CD14-positive monocyte (primary cell): Measurements from ENCODE around the gene SH2D1B. TPM values are rescaled to one million over a fixed set of nuclear protein-coding genes. Genes with fewer than 3 reads are reported as not detected.

Source experiments
- DNase-seq, 3 donors: peaks; one replicate each; pipeline ENCODE4 v3.0.0-alpha.2; 2011 to 2022
- H2AFZ ChIP-seq: 2 replicates; pipeline ENCODE4 v1.6.0; 2012; ENCODE audit warnings: mild to moderate bottlenecking, low read depth, low read length, inconsistent platforms; ENCODE audit not compliant: insufficient read depth, poor library complexity, severe bottlenecking
- H3K27ac ChIP-seq, 2 donors: 1 replicate in 1 of 2; 2 replicates in 1 of 2; pipeline ENCODE4 v1.5.1; 2012 to 2013; ENCODE audit warnings: low read length in 2 of 2, control low read depth in 1 of 2, inconsistent platforms in 1 of 2, low read depth in 1 of 2, mild to moderate bottlenecking in 1 of 2
- H3K27me3 ChIP-seq, 2 donors: one replicate each; pipeline versions ENCODE4 v1.6.0 to v1.6.1; 2011 to 2013; ENCODE audit warnings: low read length in 2 of 2; ENCODE audit not compliant: control insufficient read depth in 2 of 2, insufficient read depth in 2 of 2
- H3K36me3 ChIP-seq, 2 donors: replicated peaks in 1 of 2; 1 replicate in 1 of 2; 2 replicates in 1 of 2; pipeline versions ENCODE4 v1.5.1 to v1.6.1; 2012 to 2013; ENCODE audit warnings: low read length in 2 of 2, control low read depth in 1 of 2, inconsistent platforms in 1 of 2, mild to moderate bottlenecking in 1 of 2; ENCODE audit not compliant: insufficient read depth in 2 of 2, control insufficient read depth in 1 of 2
- H3K4me1 ChIP-seq, 2 donors: 1 replicate in 1 of 2; 2 replicates in 1 of 2; pipeline versions ENCODE4 v1.5.1 to v1.6.1; 2012 to 2013; ENCODE audit warnings: low read length in 2 of 2, control low read depth in 1 of 2, inconsistent platforms in 1 of 2, mild to moderate bottlenecking in 1 of 2, moderate library complexity in 1 of 2; ENCODE audit not compliant: insufficient read depth in 2 of 2, control insufficient read depth in 1 of 2
- H3K4me2 ChIP-seq: replicated peaks from 2 replicates; pipeline ENCODE3; 2012; ENCODE audit warnings: low read length, moderate library complexity, mild to moderate bottlenecking; ENCODE audit not compliant: poor library complexity, severe bottlenecking; ENCODE audit errors: extremely low read depth
- H3K4me3 ChIP-seq, 3 experiments: fragments of 200-600 bp in 1 of 3; sonication (generic) in 1 of 3; replicated peaks in 1 of 3; 1 replicate in 2 of 3; 2 replicates in 1 of 3; pipeline ENCODE4 v1.5.1; 2011 to 2013; ENCODE audit warnings: low read length in 3 of 3, mild to moderate bottlenecking in 3 of 3, control low read depth in 2 of 3, low read depth in 2 of 3, inconsistent platforms in 1 of 3, moderate library complexity in 1 of 3
- H3K79me2 ChIP-seq: 2 replicates; pipeline ENCODE4 v1.6.0; 2012; ENCODE audit warnings: mild to moderate bottlenecking, control low read depth, inconsistent platforms, low read length, moderate library complexity; ENCODE audit not compliant: insufficient read depth
- H3K9ac ChIP-seq: 2 replicates; pipeline ENCODE4 v1.6.0; 2017; ENCODE audit warnings: low read length, mild to moderate bottlenecking; ENCODE audit not compliant: insufficient read depth, poor library complexity, severe bottlenecking
- H3K9me3 ChIP-seq, 2 donors: replicated peaks in 1 of 2; 1 replicate in 1 of 2; 2 replicates in 1 of 2; pipeline versions ENCODE4 v1.5.1 to v1.6.1; 2012 to 2013; ENCODE audit warnings: low read length in 2 of 2, control low read depth in 1 of 2; ENCODE audit not compliant: control insufficient read depth in 1 of 2, insufficient read depth in 1 of 2
- H4K20me1 ChIP-seq: 2 replicates; pipeline ENCODE4 v1.6.0; 2012; ENCODE audit warnings: mild to moderate bottlenecking, low read length, control low read depth, moderate library complexity; ENCODE audit not compliant: insufficient read depth
- H3K27ac Mint-ChIP-seq, 7 donors: one replicate each; pipeline ENCODE4 v1.8.0; 2020; ENCODE audit warnings: mild to moderate bottlenecking in 7 of 7, mixed read lengths in 7 of 7, moderate library complexity in 6 of 7, inconsistent platforms in 2 of 7
- H3K27me3 Mint-ChIP-seq, 3 donors: one replicate each; pipeline ENCODE4 v1.8.0; 2021 to 2022; ENCODE audit warnings: low read depth in 3 of 3, mild to moderate bottlenecking in 3 of 3, mixed read lengths in 3 of 3, moderate library complexity in 3 of 3, inconsistent platforms in 1 of 3
- H3K36me3 Mint-ChIP-seq, 2 donors: one replicate each; pipeline ENCODE4 v1.8.0; 2020; ENCODE audit warnings: mixed read lengths in 2 of 2, inconsistent platforms in 1 of 2, mild to moderate bottlenecking in 1 of 2
- H3K4me1 Mint-ChIP-seq: one replicate; pipeline ENCODE4 v1.8.0; 2020; ENCODE audit warnings: mild to moderate bottlenecking, mixed read lengths
- H3K4me3 Mint-ChIP-seq, 2 donors: one replicate each; pipeline ENCODE4 v1.8.0; 2020; ENCODE audit warnings: mild to moderate bottlenecking in 2 of 2, mixed read lengths in 2 of 2, moderate library complexity in 1 of 2
- H3K9me3 Mint-ChIP-seq, 7 donors: one replicate each; pipeline ENCODE4 v1.8.0; 2020 to 2022; ENCODE audit warnings: mixed read lengths in 7 of 7, mild to moderate bottlenecking in 6 of 7, moderate library complexity in 6 of 7, inconsistent platforms in 2 of 7
- CTCF ChIP-seq: fragments of 200-600 bp; IDR thresholded peaks from one replicate; pipeline ENCODE4 v1.8.0; 2022; ENCODE audit warnings: antibody characterized with exemption, mild to moderate bottlenecking
- WGBS: methylation state at CpG from one replicate; pipeline ENCODE4 v1.1.5; 2013; ENCODE audit warnings: missing lambda C conversion rate; ENCODE audit not compliant: insufficient coverage; 5-methylcytosine and 5-hydroxymethylcytosine counted together
- intact Hi-C, 2 donors: fragments of 100-400 bp; cut with micrococcal nuclease; formaldehyde crosslinking; loops; one replicate each; pipeline versions ENCODE4 v1.15.0 to v1.15.1; 2023
- polyA plus RNA-seq, 3 donors: library from polyadenylated mRNA; depleted of rRNA in 1 of 3; unstranded in 2 of 3; stranded (reverse) in 1 of 3; fragments of 300-500 nt in 2 of 3; fragments of >200 nt in 1 of 3; fragmentation: Illumina TruSeq in 2 of 3; gene quantifications; 1 replicate in 2 of 3; 2 replicates in 1 of 3; pipeline ENCODE4 v1.2.3, GENCODE V29; 2012 to 2021

Gene SH2D1B
- polyA plus RNA-seq, 3 donors, result 0.88 to 2.9 (median 1.7) TPM

GRCh38 chr1:162390396-162391185 lies 21.3 kb downstream of the SH2D1B start:
- Histone ChIP-seq H3K9ac (no peak overlapping the region), H2AFZ (no peak overlapping the region), H3K36me3 (no peaks in the 10 kb centered on the region), H3K4me1 (peaks cover 13 to 30% of the 10 kb centered on the region in 2 donors), H3K4me2 (no peak overlapping the region), H3K79me2 (no peaks in the 10 kb centered on the region), H3K9me3 (no peaks in the 10 kb centered on the region), H3K27ac (no peak overlapping the region), H4K20me1 (no peaks in the 10 kb centered on the region), H3K27me3 (no peaks in the 10 kb centered on the region), H3K4me3 (no peak overlapping the region)
- H3K4me1 Mint-ChIP-seq, result peaks cover 37% of the 10 kb centered on the region
- intact Hi-C loops, result loop anchor here (5.0 kb wide), 1 partner anchor 333 kb away; no protein-coding TSS in a partner anchor
- DNase-seq, result no peak
- 88% methylated on average over 10 of the region's 15 CpGs for WGBS
- no peak overlapping the region for H3K27ac Mint-ChIP-seq
- no peaks in the 10 kb centered on the region for H3K36me3 Mint-ChIP-seq
- H3K4me3 Mint-ChIP-seq, result no peak overlapping the region
- no peak for TF ChIP-seq CTCF
- peaks cover 0 to 3% (median 0%) of the 10 kb centered on the region in 3 donors for H3K27me3 Mint-ChIP-seq
- no peaks in the 10 kb centered on the region for H3K9me3 Mint-ChIP-seq

- H3K27me3 Mint-ChIP-seq, result peaks cover 0 to 3% (median 0%) of the 10 kb centered on the region in 3 donors
- 98% methylated on average over 4 of the region's 9 CpGs for WGBS
- DNase-seq, result no peak
- intact Hi-C loops, result loop anchor here (5.0 kb wide), 1 partner anchor 333 kb away; no protein-coding TSS in a partner anchor
- no peaks in the 10 kb centered on the region for H3K36me3 ChIP-seq
- H3K27ac Mint-ChIP-seq, result no peak overlapping the region
- H2AFZ ChIP-seq, result no peak overlapping the region
- H3K9me3 ChIP-seq, result no peaks in the 10 kb centered on the region
- no peak overlapping the region for H3K9ac ChIP-seq
- H3K27ac ChIP-seq, result no peak overlapping the region
- no peaks in the 10 kb centered on the region for H3K79me2 ChIP-seq
- H4K20me1 ChIP-seq, result no peaks in the 10 kb centered on the region
- H3K4me3 ChIP-seq, result no peak overlapping the region
- H3K9me3 Mint-ChIP-seq, result no peaks in the 10 kb centered on the region
- no peak overlapping the region for H3K4me2 ChIP-seq
- H3K4me3 Mint-ChIP-seq, result no peak overlapping the region
- H3K27me3 ChIP-seq, result no peaks in the 10 kb centered on the region
- peaks cover 37% of the 10 kb centered on the region for H3K4me1 Mint-ChIP-seq
- H3K4me1 ChIP-seq, result peaks cover 13 to 30% of the 10 kb centered on the region in 2 donors
- no peaks in the 10 kb centered on the region for H3K36me3 Mint-ChIP-seq
- TF ChIP-seq CTCF, result no peak
Observed at GRCh38 chr1:162389971-162390370, 22.0 kb downstream of the SH2D1B start.
